ENCODE measurements around the gene NMUR1. TPM values are rescaled to one million over a fixed set of nuclear protein-coding genes. Genes with fewer than 3 reads are reported as not detected.

NMUR1 gene
- total and polyA plus RNA-seq, 8 donors = 0.14 to 0.92 (median 0.23) TPM; not detected in 4

DNA sequence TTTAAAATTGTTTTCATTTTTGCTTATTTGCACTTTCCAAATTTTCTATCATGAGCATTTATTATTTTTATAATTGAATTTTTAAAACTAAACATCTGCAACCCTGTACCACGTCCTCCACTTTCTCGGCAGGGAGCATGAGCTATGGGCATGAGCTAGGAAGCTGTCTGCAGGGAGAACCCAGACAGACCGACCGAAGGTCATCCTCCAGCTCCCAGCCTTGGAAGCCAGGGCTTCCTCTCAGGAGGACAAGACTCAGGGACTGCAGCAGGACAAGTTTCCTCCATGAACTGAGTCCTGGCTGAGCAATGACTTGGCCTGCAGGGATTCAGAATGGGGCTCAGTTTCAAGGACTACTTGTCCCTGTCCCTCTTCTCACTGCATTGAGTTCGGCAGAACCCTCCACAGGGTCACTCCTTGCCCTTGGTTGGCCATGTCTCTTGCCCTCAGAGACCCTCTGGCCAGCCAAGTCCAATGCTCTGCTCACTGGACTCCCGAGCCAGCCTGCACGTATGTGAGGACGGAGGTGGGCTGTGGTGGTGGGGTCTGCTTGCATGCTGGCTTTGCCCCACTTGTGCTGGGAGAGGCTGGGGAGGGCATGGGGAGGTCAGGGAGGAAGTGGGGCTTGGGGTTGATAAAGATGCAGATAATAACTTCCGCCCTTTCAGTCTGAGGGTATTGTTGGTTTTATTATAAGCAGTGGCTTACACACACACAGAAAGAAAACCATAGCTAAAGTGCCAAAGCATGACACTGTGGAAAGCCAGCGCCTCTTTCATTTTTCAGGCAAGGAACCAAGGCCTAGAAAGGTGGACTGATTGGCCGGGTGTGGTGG, 6.6 kb downstream of the NMUR1 start:
- 60 to 70% (median 65%) methylated on average over 11 of the region's 11 CpGs for WGBS, 5 donors
- intact Hi-C loops (cut with DNase I; ENCODE audit: low total_unique reads) = no loop called here
- Histone ChIP-seq H3K4me3 (no peak overlapping the region), H3K27me3 (no peaks in the 10 kb centered on the region), H3K4me1 (peaks cover 0 to 40% (median 2%) of the 10 kb centered on the region in 4 donors), H3K36me3 (no peaks in the 10 kb centered on the region), H3K9me3 (no peaks in the 10 kb centered on the region), H3K27ac (no peak overlapping the region)
- TF ChIP-seq, protein P1, sequence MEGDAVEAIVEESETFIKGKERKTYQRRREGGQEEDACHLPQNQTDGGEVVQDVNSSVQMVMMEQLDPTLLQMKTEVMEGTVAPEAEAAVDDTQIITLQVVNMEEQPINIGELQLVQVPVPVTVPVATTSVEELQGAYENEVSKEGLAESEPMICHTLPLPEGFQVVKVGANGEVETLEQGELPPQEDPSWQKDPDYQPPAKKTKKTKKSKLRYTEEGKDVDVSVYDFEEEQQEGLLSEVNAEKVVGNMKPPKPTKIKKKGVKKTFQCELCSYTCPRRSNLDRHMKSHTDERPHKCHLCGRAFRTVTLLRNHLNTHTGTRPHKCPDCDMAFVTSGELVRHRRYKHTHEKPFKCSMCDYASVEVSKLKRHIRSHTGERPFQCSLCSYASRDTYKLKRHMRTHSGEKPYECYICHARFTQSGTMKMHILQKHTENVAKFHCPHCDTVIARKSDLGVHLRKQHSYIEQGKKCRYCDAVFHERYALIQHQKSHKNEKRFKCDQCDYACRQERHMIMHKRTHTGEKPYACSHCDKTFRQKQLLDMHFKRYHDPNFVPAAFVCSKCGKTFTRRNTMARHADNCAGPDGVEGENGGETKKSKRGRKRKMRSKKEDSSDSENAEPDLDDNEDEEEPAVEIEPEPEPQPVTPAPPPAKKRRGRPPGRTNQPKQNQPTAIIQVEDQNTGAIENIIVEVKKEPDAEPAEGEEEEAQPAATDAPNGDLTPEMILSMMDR (IDR thresholded peaks at IDR 0.05) = no peak
- no peak for TF ChIP-seq EP300 (IDR thresholded peaks at IDR 0.05)
- no peak for TF ChIP-seq POLR2AphosphoS5 (IDR thresholded peaks at IDR 0.05)
- TF ChIP-seq POLR2A (IDR thresholded peaks at IDR 0.05) = no peak
- DNase-seq = peak in 1 of 2 donors; percentile 41

DNA sequence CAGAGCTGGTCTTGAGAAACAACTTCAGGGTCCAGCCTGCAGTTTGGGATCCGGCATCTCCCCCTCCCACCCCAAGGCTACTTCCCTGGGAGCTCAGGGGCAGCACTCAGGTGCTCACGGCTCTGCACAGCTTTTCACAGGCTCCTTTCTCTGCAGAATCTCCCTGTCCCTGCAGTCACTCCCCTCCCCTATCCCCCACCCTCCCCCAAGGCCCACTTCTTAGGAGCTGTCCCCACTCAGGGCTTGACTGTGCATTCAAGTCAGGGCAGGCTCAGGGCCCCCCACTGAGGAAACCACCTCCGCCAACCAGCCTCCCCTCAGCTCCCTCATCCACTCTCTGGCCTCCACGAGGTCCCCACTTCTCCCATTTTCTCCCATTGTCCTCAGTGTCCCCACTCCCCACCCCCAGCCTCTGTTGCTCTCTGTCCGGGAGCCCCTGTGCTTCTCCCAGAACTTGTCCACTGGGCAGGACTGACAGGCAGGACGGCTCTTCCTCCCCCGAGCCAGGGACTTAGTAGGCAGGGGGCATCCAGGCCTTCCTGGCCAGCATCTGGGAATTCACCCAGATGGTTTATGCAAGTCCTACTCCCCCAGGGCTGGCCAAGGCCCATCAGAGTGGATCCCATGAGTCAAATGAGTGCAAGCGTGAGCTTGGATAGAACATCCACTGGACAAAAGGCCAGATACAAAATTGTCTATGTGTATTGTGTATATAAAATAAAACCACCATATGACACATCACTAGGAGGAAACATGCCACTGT, 7.6 kb downstream of the NMUR1 start:
- 61 to 87% (median 86%) methylated on average over 7 to 8 of the region's 8 CpGs for WGBS, 5 donors
- intact Hi-C loops (cut with DNase I; ENCODE audit: low total_unique reads) = no loop called here

DNA sequence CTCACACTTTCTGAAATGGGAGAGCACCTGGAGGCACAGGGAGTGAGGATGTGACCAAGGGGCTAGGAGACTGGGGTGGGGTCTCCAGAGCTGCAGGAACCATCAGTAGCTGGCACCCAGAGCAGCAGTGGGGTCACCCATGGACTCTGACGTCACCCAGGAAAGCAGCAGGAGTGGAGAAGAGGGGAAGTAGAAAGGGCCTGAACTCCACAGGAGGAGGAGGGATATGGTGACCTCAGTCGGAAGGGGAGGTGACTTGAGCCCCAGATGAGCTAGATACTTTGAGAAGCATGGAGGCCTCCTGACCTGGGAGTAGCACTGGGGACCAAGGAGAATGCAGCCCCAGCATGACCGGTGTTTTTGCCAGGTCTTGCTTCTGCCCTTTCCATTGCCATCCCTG, 8.8 kb downstream of the NMUR1 start:
- TF ChIP-seq, protein P1 (IDR thresholded peaks at IDR 0.05) = no peak
- TF ChIP-seq POLR2A (IDR thresholded peaks at IDR 0.05) = no peak
- no peak for TF ChIP-seq POLR2AphosphoS5 (IDR thresholded peaks at IDR 0.05)
- no peak for TF ChIP-seq EP300 (IDR thresholded peaks at IDR 0.05)
- Histone ChIP-seq H3K4me3 (no peak overlapping the region), H3K27me3 (no peaks in the 10 kb centered on the region), H3K4me1 (peaks cover 0 to 31% (median 2%) of the 10 kb centered on the region in 4 donors), H3K27ac (no peak overlapping the region), H3K36me3 (no peaks in the 10 kb centered on the region), H3K9me3 (no peaks in the 10 kb centered on the region)
- intact Hi-C loops (cut with DNase I; ENCODE audit: low total_unique reads) = no loop called here
- WGBS, 5 donors = 46 to 84% (median 73%) methylated on average over 3 of the region's 3 CpGs
- DNase-seq = no peak

More for the DNA sequence above, 7.6 kb downstream of the NMUR1 start:
- TF ChIP-seq POLR2A (IDR thresholded peaks at IDR 0.05) = no peak
- TF ChIP-seq POLR2AphosphoS5 (IDR thresholded peaks at IDR 0.05) = no peak
- no peak for TF ChIP-seq EP300 (IDR thresholded peaks at IDR 0.05)
- TF ChIP-seq, protein P1 (IDR thresholded peaks at IDR 0.05) = no peak
- Histone ChIP-seq H3K27ac (no peak overlapping the region), H3K4me3 (no peak overlapping the region), H3K27me3 (no peaks in the 10 kb centered on the region), H3K9me3 (no peaks in the 10 kb centered on the region), H3K36me3 (no peaks in the 10 kb centered on the region), H3K4me1 (peaks cover 0 to 31% (median 2%) of the 10 kb centered on the region in 4 donors)
- no peak for DNase-seq

DNA sequence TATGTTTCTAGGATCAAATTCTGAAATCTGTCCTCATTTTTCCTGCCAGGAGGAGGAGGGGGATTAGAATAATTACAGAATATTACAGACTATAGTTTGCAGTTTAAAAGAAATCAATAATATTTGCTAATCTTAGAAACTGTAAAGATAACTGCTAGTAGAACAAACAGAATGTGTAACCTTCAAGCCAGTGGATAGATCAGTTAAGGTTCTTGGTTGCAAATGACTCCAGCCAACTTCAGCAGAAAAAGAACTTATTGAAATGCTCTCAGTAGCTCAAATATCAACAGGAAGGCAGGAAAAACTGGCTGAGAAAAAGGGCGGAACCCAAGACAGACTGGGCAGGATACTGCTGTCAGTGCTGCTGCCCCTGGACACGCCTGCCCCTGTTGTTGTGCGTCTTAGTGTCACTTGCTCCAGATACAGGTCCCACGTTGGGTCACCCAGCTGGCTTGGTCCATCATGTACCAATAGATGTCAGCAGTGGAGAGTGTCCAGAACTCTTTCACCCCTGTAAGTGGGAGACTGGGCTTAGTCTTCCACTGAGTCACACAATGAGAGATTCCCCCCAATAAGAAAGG, 10.2 kb downstream of the NMUR1 start:
- WGBS, 5 donors = 32 to 43% (median 38%) methylated on average over 4 of the region's 4 CpGs
- Histone ChIP-seq H3K36me3 (no peaks in the 10 kb centered on the region), H3K9me3 (no peaks in the 10 kb centered on the region), H3K27ac (no peak overlapping the region), H3K4me1 (peaks cover 0 to 31% (median 2%) of the 10 kb centered on the region in 4 donors), H3K27me3 (no peaks in the 10 kb centered on the region), H3K4me3 (no peak overlapping the region)
- intact Hi-C loops (cut with DNase I; ENCODE audit: low total_unique reads) = no loop called here
- no peak for TF ChIP-seq EP300 (IDR thresholded peaks at IDR 0.05)
- no peak for TF ChIP-seq POLR2AphosphoS5 (IDR thresholded peaks at IDR 0.05)
- no peak for TF ChIP-seq POLR2A (IDR thresholded peaks at IDR 0.05)
- TF ChIP-seq, protein P1 (IDR thresholded peaks at IDR 0.05) = no peak
- peak in 1 of 2 donors; percentile 65 for DNase-seq

All from stomach (tissue), 9 donors.